ENCODE results near the gene BANF2.

BANF2 gene

DNA sequence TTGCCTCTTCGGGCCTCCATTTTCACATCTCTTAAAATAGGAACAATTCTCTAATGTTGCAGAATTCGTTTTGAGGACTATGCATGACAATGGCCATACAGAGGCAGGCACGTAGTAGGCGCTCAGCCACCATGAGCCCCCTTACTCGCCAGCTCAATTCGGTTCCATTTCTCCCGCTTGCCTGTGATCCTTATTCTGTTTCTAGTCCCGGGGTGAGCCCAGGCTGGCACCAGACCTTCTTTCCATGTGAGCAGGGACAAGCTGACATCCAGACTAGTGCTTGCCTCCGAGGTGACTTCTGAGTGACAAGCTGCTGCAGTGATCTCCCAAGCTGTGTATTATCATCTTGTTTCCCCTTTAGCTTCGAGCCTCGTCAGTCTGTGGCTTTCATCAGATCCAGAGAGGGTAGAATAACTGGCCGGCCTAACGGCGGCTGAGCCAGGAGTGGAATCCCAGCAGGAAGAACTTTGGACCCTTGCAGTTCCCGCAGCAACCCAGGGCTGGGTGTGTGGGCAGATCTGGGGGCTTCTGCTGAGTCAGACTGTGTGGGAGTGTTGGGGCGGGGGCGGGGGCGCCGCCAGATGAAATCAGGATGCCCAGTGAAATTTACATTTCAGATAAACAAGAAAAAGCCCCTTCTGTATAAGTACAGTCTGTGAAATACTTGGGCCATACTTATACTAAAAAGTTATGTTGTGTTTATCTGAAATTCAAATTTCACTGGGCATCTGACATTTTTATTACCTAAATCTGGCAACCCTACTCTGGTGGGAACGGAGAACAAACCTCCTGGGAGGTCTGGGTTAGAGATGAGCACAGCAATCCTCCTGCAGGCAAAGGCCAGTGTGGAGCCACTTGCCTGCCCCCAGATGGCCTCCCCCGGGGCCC, 10.9 kb downstream of the BANF2 start:
- no peak for DNase-seq

- DNase-seq = no peak
Measured at GRCh38 chr20:17711267-17711627, 11.5 kb downstream of the BANF2 start.

DNA sequence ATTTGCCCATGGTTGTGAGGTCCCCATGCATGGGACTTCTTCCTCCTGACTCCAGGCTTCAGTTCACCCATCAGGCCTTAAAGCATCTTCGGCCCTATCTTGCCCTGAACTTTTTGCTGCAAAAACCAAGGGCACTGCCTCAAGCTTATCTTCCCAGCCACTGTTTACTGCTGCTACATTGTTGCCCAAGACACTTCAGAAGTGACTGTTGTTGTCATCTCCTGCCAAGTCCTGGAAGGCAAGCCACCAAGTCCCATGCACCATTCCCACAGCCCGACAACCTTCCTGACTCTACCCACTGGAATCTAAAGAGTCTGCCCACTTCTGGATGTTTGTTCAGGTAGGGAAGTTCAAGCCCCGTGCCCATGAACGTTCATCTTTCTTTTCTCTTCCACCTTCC, 12.4 kb downstream of the BANF2 start:
- DNase-seq = no peak

DNA sequence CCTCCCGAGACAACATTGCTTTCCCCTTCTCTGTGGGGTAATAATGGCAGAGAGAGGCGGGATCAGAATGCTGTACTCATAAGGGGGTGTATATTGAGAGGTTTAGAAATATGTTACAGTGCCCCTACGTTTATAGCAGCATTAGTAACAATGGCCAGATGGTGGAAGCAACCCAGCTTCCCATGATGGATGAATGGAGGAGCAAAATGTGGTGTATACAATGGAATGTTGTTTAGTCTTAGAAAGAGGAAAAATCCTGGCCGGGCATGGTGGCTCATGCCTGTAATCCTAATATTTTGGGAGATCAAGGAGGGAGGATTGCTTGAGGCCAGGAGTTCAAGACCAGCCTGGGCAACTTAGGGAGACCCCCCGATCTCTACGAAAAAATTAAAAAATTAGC, 12.9 kb downstream of the BANF2 start:
- no peak for DNase-seq

DNA sequence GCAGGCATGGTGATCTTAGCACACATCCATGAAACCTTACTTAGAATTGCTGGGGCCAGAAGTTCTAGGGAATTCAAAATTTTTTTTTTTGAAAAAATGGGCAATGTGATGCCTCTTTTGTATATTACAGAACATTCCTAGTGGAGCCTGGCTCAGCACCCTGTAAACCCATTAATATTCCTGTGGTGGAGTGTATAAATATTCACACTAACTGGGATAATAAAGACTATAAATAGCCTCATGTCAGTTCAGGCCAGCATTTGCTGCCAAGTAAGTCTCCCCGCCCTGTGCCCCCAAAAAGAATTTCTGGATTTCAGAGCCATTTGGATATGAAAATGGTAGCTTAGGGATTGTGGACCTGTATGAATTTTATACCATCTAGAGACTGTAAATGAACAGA, 14.8 kb downstream of the BANF2 start:
- no peak for DNase-seq

GRCh38 chr20:17715075-17715474, 15.3 kb downstream of the BANF2 start:
- DNase-seq = no peak

- DNase-seq = no peak
Measured at GRCh38 chr20:17716331-17716730, 16.6 kb downstream of the BANF2 start.

GRCh38 chr20:17720755-17721154, 21.0 kb downstream of the BANF2 start:
- DNase-seq = no peak

GRCh38 chr20:17721802-17722486, 22.2 kb downstream of the BANF2 start:
- no peak for DNase-seq

DNA sequence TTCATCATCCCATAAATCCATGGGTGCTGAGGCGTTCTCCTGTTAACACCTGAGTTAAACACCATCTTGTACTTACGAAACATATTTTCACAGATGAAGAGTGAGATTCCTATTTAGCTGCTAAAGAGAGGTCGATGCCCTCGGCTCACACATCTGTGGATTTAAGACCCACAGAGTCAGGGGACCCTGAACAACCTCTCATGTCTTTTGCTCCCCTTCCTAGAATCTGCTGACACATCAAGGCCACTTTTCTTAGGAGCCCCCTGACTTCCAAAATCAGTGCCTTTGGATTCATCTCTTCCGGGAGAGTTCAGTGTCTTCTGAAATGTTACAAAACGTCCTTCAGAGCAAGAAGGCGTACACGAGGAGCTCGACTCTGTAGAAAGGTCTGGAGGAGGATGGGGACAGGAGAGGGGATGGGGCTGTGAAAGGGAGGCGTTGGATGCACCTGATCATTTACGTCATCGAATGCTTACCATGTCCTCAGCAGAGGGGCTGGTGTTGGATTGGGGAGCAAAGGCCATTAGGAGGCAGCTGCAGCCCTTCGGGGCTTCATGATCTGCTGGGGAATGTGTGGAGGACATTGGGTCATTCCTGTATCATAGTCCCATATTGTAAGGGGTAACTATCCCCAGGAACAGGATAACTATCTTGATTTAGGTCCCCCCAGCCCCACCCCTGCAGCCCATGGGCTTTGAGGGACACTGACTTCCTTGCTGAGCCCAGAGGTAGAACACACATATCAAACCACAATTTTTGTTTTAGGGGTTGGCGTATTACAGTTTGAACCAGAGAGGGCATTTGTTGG, 22.9 kb downstream of the BANF2 start:
- no peak for DNase-seq

DNA sequence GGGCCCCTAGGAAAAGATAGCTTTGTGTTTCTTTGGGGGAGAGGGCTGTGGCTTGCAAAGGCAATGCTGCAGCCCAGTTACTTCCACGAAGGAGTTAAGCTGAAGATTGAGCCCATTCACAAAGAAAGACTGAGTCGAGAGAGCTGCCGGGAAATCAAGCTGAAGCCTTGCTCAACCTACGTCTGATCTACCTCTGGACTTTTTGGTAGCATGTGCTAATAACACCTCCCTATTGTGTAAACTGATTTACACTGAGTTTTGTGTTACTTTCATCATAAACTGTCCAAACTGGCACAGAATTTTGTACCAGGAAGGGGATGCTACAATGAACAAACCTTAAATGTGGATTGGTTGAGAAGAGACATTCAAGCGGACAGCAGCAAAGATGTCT, 23.5 kb downstream of the BANF2 start:
- no peak for DNase-seq

DNA sequence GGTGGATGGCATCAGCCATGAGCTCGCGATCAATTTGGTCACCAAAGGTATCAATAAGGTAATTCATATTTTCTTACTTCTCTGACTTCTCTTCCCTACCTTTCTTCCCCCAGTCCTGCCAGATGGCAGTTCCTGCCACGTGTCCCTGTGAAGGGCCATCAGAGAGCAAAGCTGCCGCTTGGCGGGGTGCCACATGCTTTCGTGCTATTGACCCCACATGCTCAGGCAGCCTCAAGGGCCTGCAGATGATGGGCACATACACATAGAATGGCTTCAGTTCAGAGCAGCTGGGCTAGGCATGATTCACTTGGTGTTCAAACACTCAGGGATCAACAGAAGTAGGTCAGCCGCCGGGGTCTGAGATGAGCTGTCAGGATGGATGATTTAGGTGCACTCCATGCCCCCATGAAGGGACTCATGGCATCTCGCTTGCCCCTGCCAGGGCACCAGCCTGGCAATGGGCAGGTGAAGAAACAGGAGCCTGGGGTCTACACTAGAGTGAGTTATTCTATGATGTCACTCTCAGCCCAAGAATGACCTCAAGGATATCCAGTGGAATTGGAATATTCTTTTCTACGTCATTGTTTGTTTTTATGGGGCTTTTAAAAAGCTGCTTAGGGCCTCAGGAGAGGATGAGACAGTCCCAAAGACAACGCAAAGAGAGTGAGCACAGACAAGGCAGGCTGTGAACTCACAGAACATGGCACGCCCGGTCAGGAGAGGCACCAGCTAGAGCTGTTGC, 25.5 kb downstream of the BANF2 start:
- DNase-seq = no peak

- no peak for DNase-seq
Measured at GRCh38 chr20:17726902-17727301, 27.1 kb downstream of the BANF2 start.

- no peak for DNase-seq
Measured at GRCh38 chr20:17727351-17727750, 27.6 kb downstream of the BANF2 start.

GRCh38 chr20:17728074-17728473, 28.3 kb downstream of the BANF2 start:
- DNase-seq = no peak

- no peak for DNase-seq
Measured at GRCh38 chr20:17730071-17730470, 30.3 kb downstream of the BANF2 start.

- DNase-seq = no peak
Measured at GRCh38 chr20:17731233-17731632, 31.5 kb downstream of the BANF2 start.

- no peak for DNase-seq
Measured at GRCh38 chr20:17732907-17733521, 33.2 kb downstream of the BANF2 start.

GRCh38 chr20:17733767-17734304, 34.1 kb downstream of the BANF2 start:
- no peak for DNase-seq

GRCh38 chr20:17734374-17734773, 34.6 kb downstream of the BANF2 start:
- no peak for DNase-seq

GRCh38 chr20:17735206-17735804, 35.5 kb downstream of the BANF2 start:
- no peak for DNase-seq

All from activated CD4-positive, alpha-beta T cell treated with anti-CD3 and anti-CD28 coated beads, Interleukin-2, amount 50 U/mL, for 48 hours (primary cell).